SU-DHL-6 (cell line): Measurements from ENCODE around the gene TBC1D22A.

Experiments used
- H2AFZ ChIP-seq: fragments of 200-600 bp; sonication (generic); 2 replicates; pipeline ENCODE4 v1.6.1; 2014; ENCODE audit warnings: low read depth, mild to moderate bottlenecking, moderate library complexity, mixed read lengths, antibody characterized with exemption, low read length; ENCODE audit not compliant: severe bottlenecking
- H3F3A ChIP-seq: fragments of 200-600 bp; shearing (Covaris generic); 2 replicates; pipeline ENCODE4 v1.6.0; 2016; ENCODE audit warnings: antibody characterized with exemption, mild to moderate bottlenecking; ENCODE audit not compliant: insufficient read depth
- H3K27ac ChIP-seq: fragments of 200-600 bp; sonication (generic); 2 replicates; pipeline ENCODE4 v1.5.1; 2016; ENCODE audit warnings: low read depth, mild to moderate bottlenecking, low read length, moderate library complexity, mixed read lengths
- H3K27me3 ChIP-seq: fragments of 200-600 bp; sonication (generic), shearing (Covaris generic); 2 replicates; pipeline ENCODE4 v1.6.0; 2014; ENCODE audit warnings: mild to moderate bottlenecking, low read length
- H3K36me3 ChIP-seq: fragments of 200-600 bp; sonication (generic); 2 replicates; pipeline ENCODE4 v1.6.1; 2014; ENCODE audit warnings: mild to moderate bottlenecking, low read length, mixed read lengths
- H3K4me2 ChIP-seq: fragments of 300-600, 200-600 bp; shearing (Covaris generic), sonication (generic); 2 replicates; pipeline ENCODE4 v1.6.0; 2014; ENCODE audit warnings: low read length, low read depth, mild to moderate bottlenecking; ENCODE audit not compliant: poor library complexity, severe bottlenecking
- H3K4me3 ChIP-seq: fragments of 200-600 bp; sonication (generic); 2 replicates; pipeline ENCODE4 v1.5.1; 2014; ENCODE audit warnings: antibody characterized with exemption, low read length, mild to moderate bottlenecking, mixed read lengths; ENCODE audit not compliant: insufficient read depth, poor library complexity, severe bottlenecking
- H3K79me2 ChIP-seq: fragments of 200-600 bp; sonication (generic); 2 replicates; pipeline ENCODE4 v1.6.1; 2014; ENCODE audit warnings: mild to moderate bottlenecking, low read length, moderate library complexity; ENCODE audit not compliant: insufficient read depth
- H3K9ac ChIP-seq: fragments of 200-600 bp; sonication (generic); 2 replicates; pipeline ENCODE4 v1.7.0; 2014; ENCODE audit warnings: mild to moderate bottlenecking, low read length
- H3K9me2 ChIP-seq: fragments of 200-600 bp; sonication (generic); replicated peaks from 2 replicates; pipeline ENCODE4 v1.6.1; 2014; ENCODE audit warnings: low read length; ENCODE audit not compliant: insufficient read depth
- H3K9me3 ChIP-seq: fragments of 200-600 bp; sonication (generic); 2 replicates; pipeline ENCODE4 v1.6.1; 2014; ENCODE audit warnings: low read length, mixed read lengths; ENCODE audit not compliant: insufficient read depth
- H4K20me1 ChIP-seq: fragments of 200-600 bp; sonication (generic); 2 replicates; pipeline ENCODE4 v1.6.1; 2014; ENCODE audit warnings: low read depth, mild to moderate bottlenecking, antibody characterized with exemption, low read length, moderate library complexity, mixed read lengths
- EZH2phosphoT487 ChIP-seq: fragments of 200-600 bp; sonication (generic), shearing (Covaris generic); conservative IDR thresholded peaks from 2 replicates; pipeline ENCODE4 v1.6.1; 2018; ENCODE audit warnings: mild to moderate bottlenecking, antibody characterized with exemption, low read length, moderate library complexity, mixed read lengths
- TF ChIP-seq, protein P1 (sequence below): fragments of 200-600 bp; sonication (generic); IDR thresholded peaks from one replicate; pipeline ENCODE4 v1.5.1; 2017; ENCODE audit warnings: antibody characterized with exemption, mild to moderate bottlenecking, low read length, moderate library complexity; ENCODE audit not compliant: insufficient read depth, poor library complexity, severe bottlenecking

TBC1D22A gene

DNA sequence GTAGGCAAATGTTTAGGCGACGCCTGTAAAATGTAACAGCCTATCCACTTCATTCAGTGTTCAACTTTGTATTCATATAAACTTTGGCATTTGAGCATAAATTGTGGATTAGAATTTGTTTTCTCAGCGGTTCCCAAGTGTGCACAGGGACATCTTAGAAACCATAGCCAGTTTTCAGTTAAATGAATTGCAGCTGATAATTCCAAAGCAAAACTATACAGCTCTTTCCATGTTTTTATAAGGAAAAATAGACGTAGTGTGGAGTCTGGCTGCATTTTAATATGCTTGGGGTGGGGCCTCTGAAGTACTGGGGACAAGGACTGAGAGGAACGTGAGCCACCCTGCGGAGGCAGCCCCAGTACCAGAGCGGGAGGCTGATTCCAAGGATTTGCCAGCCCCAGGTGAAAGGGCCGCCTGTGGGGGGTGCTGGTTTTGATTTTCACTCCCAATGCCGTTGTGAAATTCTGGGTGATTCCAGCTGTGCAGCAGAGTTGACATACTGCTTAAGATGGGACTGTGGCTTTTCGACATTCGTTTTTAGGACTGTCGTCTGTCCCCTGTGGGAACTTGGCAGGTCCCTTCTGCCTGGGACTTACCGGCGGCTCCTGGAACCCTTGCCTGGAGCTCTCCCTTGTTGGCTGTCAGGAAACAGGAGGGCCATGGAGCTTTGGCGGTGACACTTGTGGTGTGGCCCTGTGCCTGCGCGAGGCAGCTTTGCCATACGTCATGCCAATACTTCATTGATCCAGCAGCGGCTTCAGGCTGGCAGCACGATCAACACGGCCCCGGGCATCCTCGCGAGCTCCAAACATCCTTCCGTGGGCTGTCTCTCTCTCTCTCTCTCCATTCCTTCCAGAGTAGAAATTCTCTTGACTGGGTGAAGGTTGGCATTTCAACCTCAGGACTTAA lies 370.9 kb downstream of the TBC1D22A start:
- Histone ChIP-seq H4K20me1 (no peaks in the 10 kb centered on the region), H3K9ac (no peak overlapping the region), H3K79me2 (no peaks in the 10 kb centered on the region), H2AFZ (no peak overlapping the region), H3K27ac (no peak overlapping the region), H3K4me3 (no peak overlapping the region), H3K4me2 (no peak overlapping the region), H3K27me3 (no peaks in the 10 kb centered on the region), H3K9me3 (no peaks in the 10 kb centered on the region), H3K36me3 (no peaks in the 10 kb centered on the region), H3K9me2 (no peaks in the 10 kb centered on the region), H3F3A (no peaks in the 10 kb centered on the region)
- TF ChIP-seq EZH2phosphoT487 = no peak
- TF ChIP-seq, protein P1, sequence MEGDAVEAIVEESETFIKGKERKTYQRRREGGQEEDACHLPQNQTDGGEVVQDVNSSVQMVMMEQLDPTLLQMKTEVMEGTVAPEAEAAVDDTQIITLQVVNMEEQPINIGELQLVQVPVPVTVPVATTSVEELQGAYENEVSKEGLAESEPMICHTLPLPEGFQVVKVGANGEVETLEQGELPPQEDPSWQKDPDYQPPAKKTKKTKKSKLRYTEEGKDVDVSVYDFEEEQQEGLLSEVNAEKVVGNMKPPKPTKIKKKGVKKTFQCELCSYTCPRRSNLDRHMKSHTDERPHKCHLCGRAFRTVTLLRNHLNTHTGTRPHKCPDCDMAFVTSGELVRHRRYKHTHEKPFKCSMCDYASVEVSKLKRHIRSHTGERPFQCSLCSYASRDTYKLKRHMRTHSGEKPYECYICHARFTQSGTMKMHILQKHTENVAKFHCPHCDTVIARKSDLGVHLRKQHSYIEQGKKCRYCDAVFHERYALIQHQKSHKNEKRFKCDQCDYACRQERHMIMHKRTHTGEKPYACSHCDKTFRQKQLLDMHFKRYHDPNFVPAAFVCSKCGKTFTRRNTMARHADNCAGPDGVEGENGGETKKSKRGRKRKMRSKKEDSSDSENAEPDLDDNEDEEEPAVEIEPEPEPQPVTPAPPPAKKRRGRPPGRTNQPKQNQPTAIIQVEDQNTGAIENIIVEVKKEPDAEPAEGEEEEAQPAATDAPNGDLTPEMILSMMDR = no peak

DNA sequence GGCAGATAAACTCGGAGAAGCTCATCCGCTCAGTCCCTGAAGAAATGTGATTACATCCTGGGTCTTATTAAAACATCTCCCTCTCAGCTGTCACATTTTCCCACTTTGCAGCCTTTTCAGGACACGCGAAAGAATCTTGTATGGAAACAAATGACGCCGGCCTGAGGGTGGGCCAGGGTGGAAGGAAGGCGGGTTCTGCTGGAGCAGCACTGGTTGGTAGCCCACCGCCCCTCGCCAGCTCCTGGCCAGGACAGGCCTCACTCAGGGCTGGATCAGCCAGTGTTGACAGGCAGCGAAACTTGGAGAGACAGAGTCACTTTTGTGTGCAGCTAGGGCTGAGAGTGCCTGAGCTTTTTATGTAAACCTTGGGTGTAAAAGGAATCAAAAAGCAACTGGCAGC lies 371.8 kb downstream of the TBC1D22A start:
- TF ChIP-seq EZH2phosphoT487 = no peak
- TF ChIP-seq, protein P1 = no peak
- no peak overlapping the region for H2AFZ ChIP-seq
- no peaks in the 10 kb centered on the region for H3F3A ChIP-seq
- no peaks in the 10 kb centered on the region for H3K79me2 ChIP-seq
- H3K4me3 ChIP-seq = no peak overlapping the region
- H3K27ac ChIP-seq = no peak overlapping the region
- H3K27me3 ChIP-seq = no peaks in the 10 kb centered on the region
- no peaks in the 10 kb centered on the region for H3K9me3 ChIP-seq
- no peak overlapping the region for H3K9ac ChIP-seq
- no peaks in the 10 kb centered on the region for H3K36me3 ChIP-seq
- no peak overlapping the region for H3K4me2 ChIP-seq
- H3K9me2 ChIP-seq = no peaks in the 10 kb centered on the region
- no peaks in the 10 kb centered on the region for H4K20me1 ChIP-seq

GRCh38 chr22:47135338-47135737 lies 372.9 kb downstream of the TBC1D22A start:
- Histone ChIP-seq H3K79me2 (no peaks in the 10 kb centered on the region), H3K4me3 (no peak overlapping the region), H3K4me2 (no peak overlapping the region), H3K36me3 (no peaks in the 10 kb centered on the region), H3K27ac (no peak overlapping the region), H4K20me1 (no peaks in the 10 kb centered on the region), H3K27me3 (no peaks in the 10 kb centered on the region), H3K9ac (no peak overlapping the region), H3K9me3 (no peaks in the 10 kb centered on the region), H3F3A (no peaks in the 10 kb centered on the region), H2AFZ (no peak overlapping the region), H3K9me2 (no peaks in the 10 kb centered on the region)
- no peak for TF ChIP-seq EZH2phosphoT487

- H3K36me3 ChIP-seq = no peaks in the 10 kb centered on the region
- no peak overlapping the region for H3K4me2 ChIP-seq
- no peak overlapping the region for H3K27ac ChIP-seq
- no peaks in the 10 kb centered on the region for H3K27me3 ChIP-seq
- TF ChIP-seq, protein P1 = no peak
- TF ChIP-seq EZH2phosphoT487 = no peak
- H3K79me2 ChIP-seq = no peaks in the 10 kb centered on the region
- no peak overlapping the region for H3K4me3 ChIP-seq
- H3K9me3 ChIP-seq = no peaks in the 10 kb centered on the region
- no peak overlapping the region for H3K9ac ChIP-seq
- no peaks in the 10 kb centered on the region for H3F3A ChIP-seq
- H3K9me2 ChIP-seq = no peaks in the 10 kb centered on the region
- H2AFZ ChIP-seq = no peak overlapping the region
- no peaks in the 10 kb centered on the region for H4K20me1 ChIP-seq
These were observed 373.6 kb downstream of the TBC1D22A start for GRCh38 chr22:47136050-47136449.
